SHP77 treated with DMSO at 0.1 percent for 48 hours (cell line): ENCODE results near the gene NEDD4.
"Not testable (repeated sequence)": the region's sequence is repeated elsewhere in the genome, so short reads cannot be mapped to it uniquely, and the experiment has no call there.

Experiments used
- DNase-seq: peaks from one replicate; lab custom pipeline; 2025; lab: John Stamatoyannopoulos, UW

Gene NEDD4

DNA sequence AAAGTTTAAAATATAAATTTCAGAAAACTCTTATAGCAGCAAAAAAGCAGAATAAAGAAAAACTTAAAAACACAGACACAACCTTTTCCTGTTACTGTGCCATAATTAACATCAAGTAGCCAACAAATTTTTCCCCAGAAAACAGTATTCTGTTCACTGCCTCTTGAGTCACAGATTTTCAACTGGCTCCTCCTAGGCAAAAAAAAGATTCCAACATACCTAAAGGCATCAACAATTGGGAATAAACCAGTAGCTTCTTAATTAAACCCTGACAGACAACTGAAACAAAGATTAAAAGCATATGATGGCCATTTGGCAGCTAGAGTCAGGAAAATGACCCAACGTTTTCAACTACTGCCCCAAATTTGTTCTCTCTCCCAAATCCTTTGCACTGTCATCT lies 10.9 kb upstream of the NEDD4 start:
- not testable (repeated sequence) for DNase-seq

DNA sequence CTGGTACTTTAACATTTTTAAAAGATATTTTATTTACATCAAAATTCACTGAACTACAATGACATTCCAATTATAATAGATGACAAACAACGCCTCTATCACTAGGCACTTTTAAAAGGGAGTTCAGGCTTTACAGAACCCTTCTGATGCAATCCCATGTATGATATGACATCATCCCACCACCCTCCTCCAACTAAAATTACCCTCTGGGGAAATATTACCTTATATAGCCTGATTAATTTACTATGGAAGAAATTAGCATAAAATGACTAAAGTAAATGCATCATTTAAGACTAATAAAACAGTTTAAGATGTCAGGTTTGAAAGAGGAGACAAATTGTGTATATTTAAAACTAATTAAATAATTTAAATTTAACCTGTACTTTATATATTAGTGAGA lies 10.4 kb upstream of the NEDD4 start:
- not testable (repeated sequence) for DNase-seq

DNA sequence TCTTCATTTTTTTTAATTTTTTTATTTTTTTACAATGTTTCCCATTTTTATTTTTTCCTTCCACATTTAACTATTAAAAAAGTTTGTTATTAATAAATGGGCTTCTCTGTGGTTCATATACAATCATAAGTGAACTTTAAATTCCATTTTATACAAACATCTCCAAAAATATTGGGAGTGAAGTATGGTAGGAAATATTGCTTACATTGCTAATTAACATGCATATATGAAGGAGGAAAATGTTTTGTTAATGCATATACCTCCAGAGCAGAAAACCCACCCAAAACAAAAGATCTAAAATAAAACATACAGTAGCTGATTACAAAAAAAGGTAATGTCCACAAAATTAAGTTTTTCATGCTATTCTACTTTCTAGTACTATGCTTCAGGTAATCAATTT lies 9.9 kb upstream of the NEDD4 start:
- not testable (repeated sequence) for DNase-seq

DNA sequence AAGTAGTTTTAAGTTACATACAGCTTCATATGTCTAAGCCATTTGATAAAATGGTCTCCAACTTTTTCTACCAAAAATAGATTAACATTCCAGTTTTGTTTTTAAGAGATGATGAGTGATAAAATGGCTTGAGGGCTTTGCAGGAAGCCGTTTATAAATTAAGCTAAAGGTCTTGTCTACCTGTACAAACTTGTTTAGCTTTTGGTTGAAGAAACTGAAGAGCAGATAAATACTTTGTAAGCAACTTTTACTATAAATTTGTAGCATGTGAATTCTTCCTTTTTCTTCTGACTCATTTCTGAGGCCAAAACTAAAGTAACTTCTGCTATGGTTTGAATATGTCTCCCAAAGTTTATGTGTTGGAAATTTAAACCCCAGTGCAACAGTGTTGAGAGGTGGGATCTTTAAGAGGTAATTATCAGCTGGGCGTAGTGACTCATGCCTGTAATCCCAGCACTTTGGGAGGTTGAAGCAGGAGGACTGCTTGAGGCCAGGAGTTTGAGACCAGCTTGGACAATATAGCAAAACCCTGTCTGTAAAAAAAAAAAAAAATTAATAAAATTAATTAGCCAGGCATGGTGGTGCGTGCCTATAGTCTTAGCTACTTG lies 8.2 kb upstream of the NEDD4 start:
- no peak for DNase-seq

DNA sequence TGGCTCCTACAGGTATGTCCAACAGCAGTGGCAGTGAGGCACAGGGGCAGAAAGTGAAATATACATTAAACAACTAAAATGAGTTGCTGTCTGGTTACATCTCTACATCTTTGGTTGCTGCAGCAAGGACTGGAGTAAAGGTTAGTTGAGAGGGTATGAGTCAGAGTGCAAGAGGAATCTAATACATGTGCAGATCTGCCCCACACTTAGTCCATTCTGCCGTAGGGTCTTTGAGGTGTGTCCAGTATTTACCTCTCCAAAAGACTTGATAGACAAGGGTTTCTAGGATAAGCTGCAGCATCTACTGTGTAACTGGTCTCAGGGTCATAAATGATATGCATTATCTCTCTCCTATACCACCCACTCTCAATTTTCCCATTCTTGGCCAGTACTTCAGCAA lies 6.2 kb upstream of the NEDD4 start:
- no peak for DNase-seq

DNA sequence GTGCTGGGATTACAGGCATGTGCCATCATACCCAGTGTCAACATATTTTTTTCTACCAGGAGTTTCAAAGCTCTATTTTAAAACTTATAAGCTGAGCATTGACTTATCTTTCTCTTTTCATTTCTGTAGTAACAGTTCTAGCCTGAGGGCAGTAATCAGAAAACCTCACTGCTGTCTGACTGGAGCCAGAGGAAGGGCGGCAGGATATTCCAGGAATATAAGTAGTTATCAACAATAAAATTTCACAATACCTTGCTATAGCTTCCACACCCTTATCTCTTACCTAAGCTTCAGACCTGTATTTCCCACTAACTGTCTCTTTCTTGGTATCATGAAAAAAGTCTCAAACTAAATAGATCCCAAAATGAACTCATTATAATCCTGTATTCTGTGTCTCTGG lies 5.1 kb upstream of the NEDD4 start:
- DNase-seq, result no peak

DNA sequence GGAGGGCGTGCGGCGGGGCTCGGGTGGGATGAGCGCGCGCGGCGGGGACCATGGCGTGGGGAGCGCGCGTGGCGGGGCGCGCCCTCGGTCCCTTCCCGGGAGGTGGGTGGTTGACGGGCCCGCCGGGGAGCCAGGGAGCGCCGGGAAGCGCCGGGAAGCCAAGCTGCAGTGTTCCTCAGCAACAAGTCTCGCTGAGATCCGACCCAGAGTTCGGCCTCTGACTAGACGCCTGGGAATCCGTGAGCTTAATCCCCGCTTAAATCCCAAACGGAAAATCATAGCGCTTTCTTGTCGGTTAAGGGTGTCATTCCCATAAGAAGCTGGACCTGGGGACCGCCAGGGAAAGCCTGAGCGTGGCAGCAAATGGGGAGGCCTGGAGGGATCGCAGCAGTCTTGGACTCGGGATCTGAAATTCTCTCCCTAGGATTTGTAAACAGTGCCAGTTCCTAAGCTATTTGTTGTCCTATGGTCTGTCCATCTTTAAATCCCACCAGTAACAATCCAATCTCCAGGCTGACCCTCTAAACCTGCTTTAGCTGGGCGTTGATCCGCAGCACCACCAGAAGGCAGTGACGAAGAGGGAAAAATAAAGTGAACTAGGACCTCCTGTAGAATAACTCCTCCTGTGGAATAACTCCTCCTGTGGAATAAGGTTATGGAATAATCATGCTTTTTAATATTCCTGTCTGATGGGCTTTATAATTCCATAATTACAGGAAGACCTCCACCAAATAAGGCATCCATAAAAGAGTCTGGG lies 570 bp upstream of the NEDD4 start:
- DNase-seq, result peak; percentile 25

DNA sequence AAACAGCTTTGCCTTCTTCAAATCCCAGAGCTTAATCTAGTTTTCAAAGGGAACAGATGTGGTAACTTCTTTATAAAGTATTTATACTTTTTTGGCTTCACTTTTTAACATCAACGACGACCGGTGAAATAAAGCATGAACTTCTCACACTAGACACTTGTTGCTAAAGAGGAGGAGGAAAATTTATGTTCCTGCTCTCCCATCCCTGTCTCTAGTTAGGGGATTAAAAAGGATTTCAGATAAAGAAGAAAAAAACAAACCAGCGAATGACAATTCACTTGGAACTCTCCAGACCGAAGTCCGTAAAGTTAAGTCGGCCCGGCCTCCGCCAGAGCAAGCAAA lies 672 bp downstream of the NEDD4 start:
- no peak for DNase-seq

DNA sequence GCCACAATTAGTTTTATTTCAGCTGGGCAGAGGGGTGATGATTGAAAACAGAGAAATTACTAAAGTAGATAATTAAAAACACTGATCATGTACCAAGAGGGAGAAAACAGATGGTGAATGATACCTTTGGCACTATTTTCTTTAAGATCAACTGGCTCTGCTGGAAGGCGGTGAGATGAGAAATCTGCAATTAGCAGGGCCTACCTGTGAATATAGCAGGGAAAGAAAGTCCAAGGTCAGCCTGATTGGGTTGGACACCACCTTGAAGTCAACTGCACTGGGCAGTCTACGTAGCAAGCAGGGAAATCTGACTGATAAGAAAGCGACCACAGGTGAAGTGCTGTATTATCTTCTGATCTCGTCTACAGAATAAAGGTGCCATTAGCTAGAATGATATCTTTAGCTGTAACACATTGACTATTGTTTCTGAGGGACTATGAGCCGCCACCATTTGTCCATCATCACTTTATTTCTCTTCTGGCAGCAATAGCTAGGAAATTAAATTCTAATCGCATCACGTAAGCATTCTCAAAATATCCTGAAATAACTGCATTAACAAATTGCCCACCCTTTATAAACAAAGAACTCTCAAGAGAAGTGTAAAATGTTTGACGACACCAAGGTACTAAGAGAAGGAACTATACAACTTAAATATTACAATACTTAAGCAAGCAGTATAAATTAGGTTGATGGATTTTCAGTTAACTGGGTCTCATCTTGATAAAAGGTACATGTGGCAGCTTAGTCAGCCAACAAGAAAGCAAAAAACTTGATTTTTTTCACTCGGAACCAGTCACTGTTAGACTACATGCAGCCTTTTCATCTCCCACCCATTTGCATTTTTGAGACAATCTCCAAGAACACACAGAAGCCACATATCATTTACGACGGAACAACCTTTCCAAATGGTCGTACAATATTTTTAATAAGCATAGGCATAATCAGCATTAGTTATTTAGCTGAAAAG lies 1.3 kb downstream of the NEDD4 start:
- no peak for DNase-seq

GRCh38 chr15:55990998-55991397 lies 2.4 kb downstream of the NEDD4 start:
- no peak for DNase-seq

DNA sequence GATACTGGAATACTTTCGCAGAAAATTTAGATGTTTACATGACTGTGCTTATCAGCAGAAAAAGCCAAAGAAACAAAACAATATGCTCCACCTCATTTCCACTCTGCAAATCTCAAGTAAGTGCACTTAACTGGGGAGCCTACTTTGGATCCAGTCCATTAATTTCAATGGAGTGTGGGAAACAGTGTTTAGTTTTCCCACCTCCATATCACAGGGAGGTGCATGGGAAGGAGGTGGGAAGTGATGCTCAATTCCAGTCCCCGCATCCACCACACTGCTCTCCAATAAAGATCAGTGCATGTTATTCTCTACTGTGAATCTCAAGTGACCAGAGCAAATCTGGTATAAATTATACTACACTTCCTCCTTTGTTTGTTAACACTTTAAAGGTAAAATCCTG lies 2.9 kb downstream of the NEDD4 start:
- no peak for DNase-seq

DNA sequence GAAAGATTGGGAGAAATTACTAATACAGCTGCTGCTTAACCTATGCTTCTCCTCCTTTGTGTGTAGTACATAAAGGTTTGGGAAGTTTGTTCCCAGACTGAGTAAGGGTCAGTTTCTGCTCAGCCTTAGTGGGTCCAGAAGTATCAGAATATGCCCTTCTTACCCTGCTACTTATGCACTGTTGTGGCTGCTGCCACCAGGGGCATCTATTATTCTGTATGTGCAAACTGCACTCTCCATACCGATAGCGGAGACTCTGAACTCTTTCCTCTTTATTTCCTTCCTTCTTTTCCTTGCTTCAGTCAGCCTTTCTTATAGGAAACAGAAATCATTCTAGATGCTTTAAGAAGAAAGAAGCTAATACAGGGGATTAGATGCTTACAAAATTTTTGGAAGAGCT lies 4.0 kb downstream of the NEDD4 start:
- DNase-seq, result no peak

DNA sequence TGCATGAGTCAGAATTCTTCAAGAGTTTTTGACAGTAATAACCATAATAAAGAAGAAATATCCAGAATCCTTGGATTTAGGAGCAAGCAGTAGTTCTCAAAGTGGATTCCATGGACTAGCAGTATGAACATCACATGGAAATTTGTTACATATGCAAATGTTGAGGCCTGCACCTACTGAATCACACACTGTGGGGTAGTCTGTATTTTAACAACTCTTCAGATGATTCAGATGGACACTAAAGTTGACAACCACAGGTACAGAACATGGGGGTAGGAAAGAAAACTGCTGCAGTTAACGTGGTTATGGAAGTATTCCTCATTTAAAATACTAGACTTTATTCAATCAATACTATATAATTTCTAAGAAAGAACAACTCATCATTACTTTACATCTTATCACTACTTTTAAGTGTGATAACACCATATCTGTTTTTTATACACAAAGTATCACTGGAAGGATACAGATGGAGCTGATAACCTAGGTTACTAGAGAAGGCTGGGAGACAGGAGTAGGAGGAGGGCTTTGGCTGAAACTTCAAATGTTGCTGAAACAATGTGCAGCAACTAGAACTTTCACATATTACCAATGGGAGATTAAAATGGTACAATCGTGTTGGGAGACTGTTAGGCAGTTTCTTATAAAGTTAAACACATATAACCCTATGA lies 11.7 kb downstream of the NEDD4 start:
- no peak for DNase-seq

DNA sequence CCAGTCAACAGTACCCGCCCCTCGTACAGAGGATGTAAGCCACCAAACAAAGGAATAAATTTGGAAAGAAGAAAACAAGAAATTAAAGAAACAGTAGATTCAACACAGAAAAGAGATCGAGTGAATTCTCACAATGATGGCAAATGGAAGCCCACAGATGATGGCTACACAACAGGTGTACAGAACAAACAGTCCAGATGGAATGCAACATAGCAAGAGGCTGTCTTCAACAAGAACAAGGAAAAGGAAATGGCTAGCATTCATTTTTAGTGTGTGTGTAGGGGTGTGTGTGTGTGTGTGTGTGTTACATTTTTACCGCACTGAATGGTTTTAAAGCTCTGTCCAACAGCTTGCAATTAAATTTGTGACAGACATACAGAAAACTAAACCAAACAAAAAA lies 12.9 kb downstream of the NEDD4 start:
- no peak for DNase-seq

GRCh38 chr15:55977231-55977630 lies 16.2 kb downstream of the NEDD4 start:
- DNase-seq, result no peak

DNA sequence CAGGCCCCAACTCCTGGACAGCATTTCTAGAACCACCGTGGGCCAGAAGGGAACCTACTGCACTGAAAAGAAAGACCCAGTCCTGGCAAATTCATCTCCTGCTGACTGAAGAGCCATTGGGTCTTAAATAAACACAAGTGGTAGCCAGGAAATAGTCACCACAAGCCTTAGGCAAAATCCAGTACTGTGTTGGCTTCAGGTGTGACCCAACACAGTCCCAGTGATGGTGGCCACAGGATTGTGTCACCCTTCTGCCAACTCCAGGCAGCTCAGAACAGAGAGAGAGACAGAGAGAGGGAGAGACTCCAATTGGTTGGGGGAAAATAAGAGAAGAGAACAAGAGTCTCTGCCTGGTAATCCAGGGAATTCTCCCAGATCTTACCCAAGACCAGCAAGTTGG lies 23.1 kb downstream of the NEDD4 start:
- DNase-seq, result no peak

GRCh38 chr15:55969582-55969981 lies 23.8 kb downstream of the NEDD4 start:
- no peak for DNase-seq

DNA sequence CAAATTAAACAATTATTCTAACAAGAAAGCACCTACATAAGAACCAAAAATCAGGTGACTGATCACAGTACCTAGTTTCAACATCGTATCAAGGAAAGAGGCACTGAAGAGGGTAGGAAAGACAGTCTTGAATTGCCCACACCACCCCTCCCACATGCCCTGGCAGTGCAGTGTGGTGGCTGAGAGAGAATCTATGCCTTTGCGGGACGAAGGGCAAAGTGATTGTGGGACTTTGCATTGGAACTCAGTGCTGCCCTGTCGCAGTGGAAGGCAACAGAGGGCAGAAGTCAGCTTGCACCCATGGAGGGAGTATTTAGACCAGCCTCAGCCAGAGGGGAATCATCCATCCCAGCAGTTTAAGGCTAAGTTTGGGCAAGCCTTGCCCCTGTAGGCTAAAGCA lies 24.5 kb downstream of the NEDD4 start:
- DNase-seq, result no peak

DNA sequence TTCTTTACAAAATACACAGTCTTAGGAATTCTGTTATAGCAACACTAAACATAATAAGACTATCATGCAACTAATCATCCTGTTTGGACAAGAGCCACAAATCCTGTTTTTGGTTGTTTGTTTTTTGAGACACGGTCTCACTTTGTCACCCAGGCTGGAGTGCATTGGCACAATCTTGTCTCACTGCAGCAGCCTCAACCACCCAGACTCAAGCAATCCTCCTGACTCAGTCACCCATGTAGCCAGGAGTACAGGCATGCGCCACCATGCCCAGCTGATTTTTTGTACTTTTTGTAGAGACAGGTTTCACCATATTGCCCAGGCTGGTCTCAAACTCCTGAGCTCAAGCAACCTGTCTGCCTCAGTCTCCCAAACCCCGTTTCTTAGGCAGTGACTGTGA lies 28.3 kb downstream of the NEDD4 start:
- no peak for DNase-seq

DNA sequence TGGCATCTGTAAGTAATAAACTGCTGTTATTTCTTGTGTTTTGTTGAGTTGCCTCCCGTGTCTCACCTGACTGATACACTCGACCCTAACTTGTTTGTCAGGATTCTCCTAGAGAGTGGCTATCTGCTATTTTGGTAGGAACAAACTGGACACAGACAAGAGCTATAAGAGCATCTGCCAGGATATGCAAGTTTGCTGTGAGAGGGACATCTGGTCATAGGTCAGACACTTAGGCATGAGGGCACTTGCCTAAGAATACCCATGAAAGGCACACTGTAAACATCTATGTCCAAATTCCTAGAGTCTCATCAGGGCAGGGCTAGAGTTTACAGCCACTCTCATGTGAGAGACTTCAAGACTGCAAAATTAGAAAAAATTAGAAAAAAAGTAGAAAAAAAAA lies 32.5 kb downstream of the NEDD4 start:
- DNase-seq, result no peak

DNA sequence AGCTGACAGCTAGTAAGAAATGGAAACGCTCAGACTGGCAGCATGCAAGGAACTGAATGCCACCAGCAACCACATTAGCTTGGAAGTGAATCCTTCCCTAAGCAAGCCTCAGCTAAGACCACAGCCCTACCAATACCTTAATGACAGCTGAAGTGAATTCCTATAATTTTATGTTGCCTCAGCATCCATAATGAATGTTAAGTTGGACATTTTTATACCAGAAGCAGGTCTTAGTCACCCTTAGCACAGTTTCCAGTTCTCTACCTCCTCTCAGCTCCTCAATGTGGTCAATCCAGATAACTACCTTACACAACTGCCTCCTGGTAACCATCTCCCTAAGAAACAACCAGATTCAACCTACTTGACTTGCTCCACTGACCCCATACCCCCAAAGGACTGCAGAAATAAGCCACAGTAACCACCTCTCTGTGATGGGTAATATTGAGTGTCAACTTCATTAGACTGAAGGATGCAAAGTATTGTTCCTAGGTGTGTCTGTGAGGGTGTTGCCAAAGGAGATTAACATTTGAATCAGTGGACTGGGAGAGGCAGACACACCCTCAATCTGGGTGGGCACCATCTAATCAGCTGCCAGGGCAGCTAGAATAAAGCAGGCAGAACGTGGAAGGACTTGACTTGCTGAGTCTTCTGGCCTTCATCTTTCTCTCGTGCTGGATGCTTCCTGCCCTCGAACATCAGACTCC lies 33.5 kb downstream of the NEDD4 start:
- DNase-seq, result no peak

DNA sequence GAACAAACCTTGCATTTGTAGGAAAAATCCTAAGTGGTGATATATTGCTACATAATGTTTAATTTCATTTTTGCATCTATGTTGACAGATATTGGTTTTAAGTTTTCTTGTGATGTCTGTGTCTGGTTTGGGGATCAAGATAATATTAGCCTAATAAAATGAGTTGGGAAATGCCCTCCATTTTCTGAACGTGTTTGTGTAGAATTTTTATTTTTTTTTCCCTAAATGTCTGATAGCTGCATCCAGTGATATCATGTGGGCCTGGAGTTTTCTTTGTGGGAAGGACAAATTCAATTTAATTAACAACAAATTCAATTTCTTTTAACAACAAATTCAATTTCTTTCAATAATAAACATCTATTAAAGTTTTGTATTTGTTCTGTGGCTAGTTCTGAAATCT lies 35.1 kb downstream of the NEDD4 start:
- DNase-seq, result no peak
